ENCODE data around the gene PTPRB.

PTPRB gene

GRCh38 chr12:70643939-70644338, 6.7 kb upstream of the PTPRB start:
- no peak for DNase-seq (ENCODE audit: low read depth)

- no peak for DNase-seq (ENCODE audit: low read depth)
Measured at GRCh38 chr12:70641691-70642090, 4.5 kb upstream of the PTPRB start.

GRCh38 chr12:70640901-70641300, 3.7 kb upstream of the PTPRB start:
- DNase-seq (ENCODE audit: low read depth) = no peak

- no peak for DNase-seq (ENCODE audit: low read depth)
Measured at GRCh38 chr12:70639535-70639934, 2.3 kb upstream of the PTPRB start.

- DNase-seq (ENCODE audit: low read depth) = no peak
Measured at GRCh38 chr12:70638639-70639360, 1.6 kb upstream of the PTPRB start.

- DNase-seq (ENCODE audit: low read depth) = no peak
Measured at GRCh38 chr12:70635755-70636154, 1.5 kb downstream of the PTPRB start.

GRCh38 chr12:70628701-70629480, 8.3 kb downstream of the PTPRB start:
- DNase-seq (ENCODE audit: low read depth) = no peak

- DNase-seq (ENCODE audit: low read depth) = no peak
Measured at GRCh38 chr12:70627677-70628076, 9.6 kb downstream of the PTPRB start.

- DNase-seq (ENCODE audit: low read depth) = no peak
Measured at GRCh38 chr12:70626180-70626579, 11.0 kb downstream of the PTPRB start.

- DNase-seq (ENCODE audit: low read depth) = no peak
Measured at GRCh38 chr12:70619471-70620152, 17.6 kb downstream of the PTPRB start.

- DNase-seq (ENCODE audit: low read depth) = no peak
Measured at GRCh38 chr12:70618371-70618770, 18.9 kb downstream of the PTPRB start.

- DNase-seq (ENCODE audit: low read depth) = no peak
Measured at GRCh38 chr12:70617450-70617849, 19.8 kb downstream of the PTPRB start.

GRCh38 chr12:70615174-70615866, 21.9 kb downstream of the PTPRB start:
- DNase-seq (ENCODE audit: low read depth) = no peak

GRCh38 chr12:70609739-70610491, 27.3 kb downstream of the PTPRB start:
- DNase-seq (ENCODE audit: low read depth) = no peak

- no peak for DNase-seq (ENCODE audit: low read depth)
Measured at GRCh38 chr12:70609203-70609602, 28.0 kb downstream of the PTPRB start.

- no peak for DNase-seq (ENCODE audit: low read depth)
Measured at GRCh38 chr12:70608184-70608583, 29.0 kb downstream of the PTPRB start.

- no peak for DNase-seq (ENCODE audit: low read depth)
Measured at GRCh38 chr12:70607107-70607506, 30.1 kb downstream of the PTPRB start.

- DNase-seq (ENCODE audit: low read depth) = no peak
Measured at GRCh38 chr12:70605976-70606375, 31.3 kb downstream of the PTPRB start.

- DNase-seq (ENCODE audit: low read depth) = no peak
Measured at GRCh38 chr12:70604662-70605061, 32.6 kb downstream of the PTPRB start.

- DNase-seq (ENCODE audit: low read depth) = no peak
Measured at GRCh38 chr12:70603044-70603443, 34.2 kb downstream of the PTPRB start.

GRCh38 chr12:70598467-70599193, 38.6 kb downstream of the PTPRB start:
- no peak for DNase-seq (ENCODE audit: low read depth)
